Neural cell (in vitro differentiated cells): ENCODE measurements around the gene SAMD1. TPM values are rescaled to one million over a fixed set of nuclear protein-coding genes. Genes with fewer than 3 reads are reported as not detected.

Experiments used
- H2AFZ ChIP-seq: fragments of 200-600, 300-800 bp; sonication (generic), shearing (Covaris generic); 2 replicates; pipeline ENCODE4 v1.6.0; 2014; ENCODE audit warnings: low read depth, mild to moderate bottlenecking, antibody characterized with exemption, low read length, moderate library complexity
- H3F3A ChIP-seq: fragments of 200-600 bp; shearing (Covaris generic); 2 replicates; pipeline ENCODE4 v1.6.1; 2016; ENCODE audit warnings: mild to moderate bottlenecking, moderate library complexity, mixed read lengths, antibody characterized with exemption, low read length; ENCODE audit not compliant: insufficient read depth, poor library complexity, severe bottlenecking
- H3K27ac ChIP-seq: fragments of 200-600, 300-800 bp; sonication (generic), shearing (Covaris generic); 2 replicates; pipeline ENCODE4 v1.5.1; 2014; ENCODE audit warnings: mild to moderate bottlenecking, low read length, moderate library complexity
- H3K27me3 ChIP-seq: fragments of 300-800, 200-600 bp; sonication (generic), shearing (Covaris generic); 2 replicates; pipeline ENCODE4 v1.6.0; 2014; ENCODE audit warnings: mild to moderate bottlenecking, low read depth, low read length, moderate library complexity; ENCODE audit not compliant: insufficient read depth
- H3K36me3 ChIP-seq: fragments of 300-800, 200-600 bp; sonication (generic), shearing (Covaris generic); 2 replicates; pipeline ENCODE4 v1.5.1; 2014; ENCODE audit warnings: mild to moderate bottlenecking, antibody characterized with exemption, low read length, moderate library complexity; ENCODE audit not compliant: insufficient read depth
- H3K4me2 ChIP-seq: fragments of 300-800, 200-600 bp; sonication (generic), shearing (Covaris generic); 2 replicates; pipeline ENCODE4 v1.6.0; 2014; ENCODE audit warnings: mild to moderate bottlenecking, low read length
- H3K4me3 ChIP-seq: fragments of 300-800, 200-600 bp; sonication (generic), shearing (Covaris generic); 2 replicates; pipeline ENCODE4 v1.5.1; 2014; ENCODE audit warnings: mild to moderate bottlenecking, low read length, moderate library complexity
- H3K79me2 ChIP-seq: fragments of 200-600 bp; shearing (Covaris generic); replicated peaks from 2 replicates; pipeline ENCODE4 v1.6.0; 2014; ENCODE audit warnings: mild to moderate bottlenecking, low read length, moderate library complexity; ENCODE audit not compliant: insufficient read depth
- H3K9ac ChIP-seq: fragments of 300-800, 200-600 bp; sonication (generic), shearing (Covaris generic); 2 replicates; pipeline ENCODE4 v1.6.1; 2016; ENCODE audit warnings: mild to moderate bottlenecking, low read length, mixed read lengths
- H3K9me2 ChIP-seq: fragments of 200-600 bp; shearing (Covaris generic); 2 replicates; pipeline ENCODE4 v1.6.1; 2016; ENCODE audit warnings: mild to moderate bottlenecking, low read length, mixed read lengths; ENCODE audit not compliant: insufficient read depth
- H3K9me3 ChIP-seq: fragments of 200-600, 300-800 bp; sonication (generic), shearing (Covaris generic); 2 replicates; pipeline ENCODE4 v1.6.1; 2016; ENCODE audit warnings: mild to moderate bottlenecking, mixed run types, low read length, moderate library complexity, mixed read lengths
- H4K20me1 ChIP-seq: fragments of 200-600 bp; shearing (Covaris generic); 2 replicates; pipeline ENCODE4 v1.6.1; 2016; ENCODE audit warnings: mild to moderate bottlenecking, mixed run types; ENCODE audit not compliant: insufficient read depth
- CTCF ChIP-seq: fragments of 450-650 bp; IDR thresholded peaks from 2 replicates; pipeline ENCODE4 v1.5.1; 2014; ENCODE audit warnings: antibody characterized with exemption, mild to moderate bottlenecking, moderate library complexity; ENCODE audit not compliant: poor library complexity, severe bottlenecking
- EP300 ChIP-seq: fragments of 450-650 bp; conservative IDR thresholded peaks from 2 replicates; pipeline ENCODE4 v1.6.1; 2014; ENCODE audit warnings: antibody characterized with exemption, mild to moderate bottlenecking, moderate library complexity; ENCODE audit not compliant: poor library complexity, severe bottlenecking
- EZH2 ChIP-seq: fragments of 200-600, 300-800 bp; shearing (Covaris generic), sonication (generic); IDR thresholded peaks from 2 replicates; pipeline ENCODE4 v1.6.1; 2014; ENCODE audit warnings: antibody characterized with exemption, low read length, borderline replicate concordance, mild to moderate bottlenecking; ENCODE audit not compliant: insufficient read depth, poor library complexity, severe bottlenecking
- MXI1 ChIP-seq: fragments of 450-650 bp; conservative IDR thresholded peaks from 2 replicates; pipeline ENCODE4 v1.6.1; 2014; ENCODE audit warnings: antibody characterized with exemption, mild to moderate bottlenecking; ENCODE audit not compliant: poor library complexity, severe bottlenecking
- POLR2AphosphoS5 ChIP-seq: IDR thresholded peaks from 2 replicates; pipeline ENCODE4 v1.6.1; 2012
- RAD21 ChIP-seq: fragments of 450-650 bp; conservative IDR thresholded peaks from 2 replicates; pipeline ENCODE4 v1.6.1; 2014; ENCODE audit warnings: antibody characterized with exemption, mild to moderate bottlenecking, moderate library complexity
- SMC3 ChIP-seq: fragments of 450-650 bp; conservative IDR thresholded peaks from 2 replicates; pipeline ENCODE4 v1.6.1; 2014; ENCODE audit warnings: antibody characterized with exemption, mild to moderate bottlenecking, moderate library complexity; ENCODE audit not compliant: poor library complexity
- TAF1 ChIP-seq: IDR thresholded peaks from 2 replicates; pipeline ENCODE4 v1.6.1; 2012; ENCODE audit warnings: low read depth
- polyA plus RNA-seq: library from polyadenylated mRNA; depleted of rRNA; stranded (reverse); fragments of >200 nt; gene quantifications from 2 replicates; pipeline ENCODE4 v1.2.3, GENCODE V29; 2014
- TF ChIP-seq, protein P1 (sequence below): IDR thresholded peaks from 2 replicates; pipeline ENCODE4 v1.6.1; 2012; ENCODE audit warnings: borderline replicate concordance

Gene SAMD1
- polyA plus RNA-seq, 1 donor from 2014 or later: 38.1 TPM

DNA sequence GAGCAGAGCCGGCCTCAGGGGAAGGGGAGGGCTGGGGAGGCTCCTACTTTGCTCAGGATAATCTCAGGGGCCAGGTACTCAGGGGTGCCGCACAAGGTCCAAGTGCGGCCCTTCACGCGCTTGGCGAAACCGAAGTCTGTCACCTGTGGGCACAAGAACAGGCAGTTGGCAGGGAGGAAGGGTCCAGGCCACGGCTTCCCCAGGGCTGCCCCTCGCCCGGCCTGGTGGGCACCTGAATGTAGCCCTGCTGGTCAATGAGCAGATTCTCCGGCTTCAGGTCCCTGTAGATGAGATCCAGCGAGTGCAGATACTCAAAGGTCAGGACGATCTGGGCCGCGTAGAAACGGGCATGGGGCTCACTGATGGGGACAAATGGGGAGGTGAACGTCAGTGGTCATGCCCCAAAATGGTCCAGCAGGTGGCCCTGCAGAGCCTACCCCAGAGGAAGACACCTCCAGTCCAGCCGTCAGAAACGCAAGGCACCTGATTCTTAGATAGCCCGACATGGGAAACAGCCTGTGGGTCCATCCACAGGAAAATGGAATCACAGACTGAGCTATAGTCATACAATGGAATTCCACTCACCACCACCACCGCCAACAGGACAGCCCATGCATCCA, 7.1 kb upstream of the SAMD1 start:
- H2AFZ ChIP-seq: no peak overlapping the region
- peaks cover 12% of the 10 kb centered on the region for H3K36me3 ChIP-seq
- H3K27ac ChIP-seq: no peak overlapping the region

DNA sequence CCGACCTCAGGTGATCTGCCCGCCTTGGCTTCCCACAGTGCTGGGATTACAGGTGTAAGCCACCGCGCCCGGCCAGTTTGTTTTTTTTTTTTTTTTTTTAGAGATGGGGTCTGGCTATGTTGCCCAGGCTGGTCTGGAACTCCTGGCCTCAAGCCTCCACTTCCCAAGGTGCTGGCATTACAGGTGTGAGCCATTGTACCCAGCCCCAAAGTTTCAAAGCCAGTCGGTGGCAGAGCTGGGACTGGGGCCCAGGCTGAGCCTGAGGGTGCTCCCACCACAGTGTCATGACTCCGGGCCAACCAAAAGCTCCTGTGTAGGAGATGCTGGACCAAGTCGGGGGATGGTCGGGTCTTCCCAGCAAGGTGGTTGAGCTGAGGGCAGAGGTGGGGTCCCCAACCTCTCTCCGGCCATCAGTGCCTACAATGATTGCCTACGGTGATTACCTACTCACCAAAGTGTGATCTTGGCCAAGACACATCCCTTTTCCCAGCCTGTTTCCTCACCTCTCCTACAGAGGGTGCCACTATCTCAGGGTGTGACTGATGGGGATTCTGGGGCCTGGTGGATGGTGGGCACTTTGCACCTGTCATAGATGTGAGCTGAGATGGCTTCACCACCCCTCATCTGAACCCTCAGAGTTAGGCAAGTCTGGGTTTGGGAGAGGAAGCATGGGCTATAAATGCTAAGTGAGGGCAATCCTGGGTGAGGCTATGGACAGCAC, 5.9 kb upstream of the SAMD1 start:
- H3K9ac ChIP-seq: no peak overlapping the region
- no peak overlapping the region for H3K4me3 ChIP-seq
- no peak for TF ChIP-seq SMC3
- no peak for TF ChIP-seq POLR2AphosphoS5
- TF ChIP-seq, protein P1, sequence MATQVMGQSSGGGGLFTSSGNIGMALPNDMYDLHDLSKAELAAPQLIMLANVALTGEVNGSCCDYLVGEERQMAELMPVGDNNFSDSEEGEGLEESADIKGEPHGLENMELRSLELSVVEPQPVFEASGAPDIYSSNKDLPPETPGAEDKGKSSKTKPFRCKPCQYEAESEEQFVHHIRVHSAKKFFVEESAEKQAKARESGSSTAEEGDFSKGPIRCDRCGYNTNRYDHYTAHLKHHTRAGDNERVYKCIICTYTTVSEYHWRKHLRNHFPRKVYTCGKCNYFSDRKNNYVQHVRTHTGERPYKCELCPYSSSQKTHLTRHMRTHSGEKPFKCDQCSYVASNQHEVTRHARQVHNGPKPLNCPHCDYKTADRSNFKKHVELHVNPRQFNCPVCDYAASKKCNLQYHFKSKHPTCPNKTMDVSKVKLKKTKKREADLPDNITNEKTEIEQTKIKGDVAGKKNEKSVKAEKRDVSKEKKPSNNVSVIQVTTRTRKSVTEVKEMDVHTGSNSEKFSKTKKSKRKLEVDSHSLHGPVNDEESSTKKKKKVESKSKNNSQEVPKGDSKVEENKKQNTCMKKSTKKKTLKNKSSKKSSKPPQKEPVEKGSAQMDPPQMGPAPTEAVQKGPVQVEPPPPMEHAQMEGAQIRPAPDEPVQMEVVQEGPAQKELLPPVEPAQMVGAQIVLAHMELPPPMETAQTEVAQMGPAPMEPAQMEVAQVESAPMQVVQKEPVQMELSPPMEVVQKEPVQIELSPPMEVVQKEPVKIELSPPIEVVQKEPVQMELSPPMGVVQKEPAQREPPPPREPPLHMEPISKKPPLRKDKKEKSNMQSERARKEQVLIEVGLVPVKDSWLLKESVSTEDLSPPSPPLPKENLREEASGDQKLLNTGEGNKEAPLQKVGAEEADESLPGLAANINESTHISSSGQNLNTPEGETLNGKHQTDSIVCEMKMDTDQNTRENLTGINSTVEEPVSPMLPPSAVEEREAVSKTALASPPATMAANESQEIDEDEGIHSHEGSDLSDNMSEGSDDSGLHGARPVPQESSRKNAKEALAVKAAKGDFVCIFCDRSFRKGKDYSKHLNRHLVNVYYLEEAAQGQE: no peak
- TF ChIP-seq MXI1: no peak
- TF ChIP-seq RAD21: no peak
- no peak for TF ChIP-seq CTCF
- TF ChIP-seq EP300: no peak
- TF ChIP-seq EZH2: no peak
- TF ChIP-seq TAF1: no peak
- H3K27ac ChIP-seq: no peak overlapping the region
- no peak overlapping the region for H3K4me2 ChIP-seq
- H3K36me3 ChIP-seq: peaks cover 12% of the 10 kb centered on the region
- H3K9me3 ChIP-seq: peaks cover 3% of the 10 kb centered on the region
- H3K27me3 ChIP-seq: no peaks in the 10 kb centered on the region
- peaks cover 1% of the 10 kb centered on the region for H3F3A ChIP-seq
- no peaks in the 10 kb centered on the region for H4K20me1 ChIP-seq
- no peaks in the 10 kb centered on the region for H3K79me2 ChIP-seq
- no peak overlapping the region for H2AFZ ChIP-seq
- no peaks in the 10 kb centered on the region for H3K9me2 ChIP-seq

More for the DNA sequence above, 7.1 kb upstream of the SAMD1 start:
- TF ChIP-seq, protein P1: no peak
- no peak for TF ChIP-seq TAF1
- H3K9me3 ChIP-seq: peaks cover 3% of the 10 kb centered on the region
- no peaks in the 10 kb centered on the region for H3K79me2 ChIP-seq
- H3K4me2 ChIP-seq: no peak overlapping the region
- H3K9me2 ChIP-seq: no peaks in the 10 kb centered on the region
- H3K9ac ChIP-seq: no peak overlapping the region
- H3F3A ChIP-seq: no peaks in the 10 kb centered on the region
- H3K4me3 ChIP-seq: no peak overlapping the region
- no peaks in the 10 kb centered on the region for H4K20me1 ChIP-seq
- no peaks in the 10 kb centered on the region for H3K27me3 ChIP-seq
